Stimulated activated CD4-positive, alpha-beta T cell treated with anti-CD3 and anti-CD28 coated beads, Interleukin-2, amount 100 ng/mL, for 4 hours (primary cell): ENCODE measurements around the gene BCAM.
"Not testable (repeated sequence)": the region's sequence is repeated elsewhere in the genome, so short reads cannot be mapped to it uniquely, and the experiment has no call there.

ENCODE experiments used
- DNase-seq: peaks from one replicate; pipeline ENCODE4 v3.0.0-alpha.2; 2020; ENCODE audit warnings: low read depth

Gene BCAM

DNA sequence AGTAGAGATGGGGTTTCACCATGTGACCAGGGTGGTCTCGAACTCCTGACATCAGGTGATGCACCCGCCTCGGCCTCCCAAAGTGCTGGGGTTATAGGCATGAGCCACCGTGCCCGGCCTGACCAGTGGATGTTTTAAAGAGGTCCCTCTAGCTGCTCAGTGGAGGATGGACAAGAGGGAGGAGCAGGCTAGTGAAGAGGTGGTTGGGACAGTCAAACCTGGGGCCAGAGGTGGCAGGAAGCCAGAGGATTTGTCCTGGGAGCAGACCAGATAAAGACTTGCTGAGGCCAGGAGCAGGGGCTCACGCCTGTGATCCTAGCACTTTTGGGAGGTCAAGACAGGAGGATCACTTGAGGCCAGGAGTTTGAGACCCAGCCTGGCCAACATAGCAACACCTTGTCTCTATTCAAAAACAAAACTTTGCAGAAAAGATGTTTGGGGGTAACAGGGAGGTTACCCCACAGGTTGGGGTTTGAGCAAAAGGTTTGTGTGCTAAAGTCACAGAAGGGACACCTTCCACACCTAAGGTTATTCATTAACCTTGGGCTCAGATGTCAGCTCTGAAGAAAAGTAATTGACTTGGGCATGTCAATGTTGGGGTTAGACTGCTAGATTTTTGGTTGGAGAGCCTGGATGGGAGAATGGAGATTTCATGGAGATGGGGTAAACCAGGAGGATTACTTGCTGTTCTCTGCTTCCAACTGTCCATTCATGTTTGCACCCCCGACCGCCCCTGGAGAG, 9.0 kb downstream of the BCAM start:
- DNase-seq = no peak

DNA sequence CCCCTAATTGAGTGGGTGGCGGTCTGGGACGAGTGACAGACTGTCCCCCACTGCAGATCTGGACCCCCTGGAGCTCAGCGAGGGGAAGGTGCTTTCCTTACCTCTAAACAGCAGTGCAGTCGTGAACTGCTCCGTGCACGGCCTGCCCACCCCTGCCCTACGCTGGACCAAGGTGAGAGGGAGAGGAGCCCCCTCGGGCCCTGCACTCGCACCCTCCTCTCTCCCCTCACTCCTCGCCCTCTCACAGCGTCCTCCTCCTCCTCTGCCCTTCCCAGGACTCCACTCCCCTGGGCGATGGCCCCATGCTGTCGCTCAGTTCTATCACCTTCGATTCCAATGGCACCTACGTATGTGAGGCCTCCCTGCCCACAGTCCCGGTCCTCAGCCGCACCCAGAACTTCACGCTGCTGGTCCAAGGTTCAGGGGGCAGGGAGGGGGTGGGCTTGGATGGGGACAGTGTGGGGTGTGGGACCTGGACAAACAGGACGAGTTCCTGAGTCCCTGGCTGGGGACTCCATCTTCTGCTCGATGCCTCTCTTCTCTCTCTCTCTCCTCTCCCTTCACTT, 9.6 kb downstream of the BCAM start:
- no peak for DNase-seq

DNA sequence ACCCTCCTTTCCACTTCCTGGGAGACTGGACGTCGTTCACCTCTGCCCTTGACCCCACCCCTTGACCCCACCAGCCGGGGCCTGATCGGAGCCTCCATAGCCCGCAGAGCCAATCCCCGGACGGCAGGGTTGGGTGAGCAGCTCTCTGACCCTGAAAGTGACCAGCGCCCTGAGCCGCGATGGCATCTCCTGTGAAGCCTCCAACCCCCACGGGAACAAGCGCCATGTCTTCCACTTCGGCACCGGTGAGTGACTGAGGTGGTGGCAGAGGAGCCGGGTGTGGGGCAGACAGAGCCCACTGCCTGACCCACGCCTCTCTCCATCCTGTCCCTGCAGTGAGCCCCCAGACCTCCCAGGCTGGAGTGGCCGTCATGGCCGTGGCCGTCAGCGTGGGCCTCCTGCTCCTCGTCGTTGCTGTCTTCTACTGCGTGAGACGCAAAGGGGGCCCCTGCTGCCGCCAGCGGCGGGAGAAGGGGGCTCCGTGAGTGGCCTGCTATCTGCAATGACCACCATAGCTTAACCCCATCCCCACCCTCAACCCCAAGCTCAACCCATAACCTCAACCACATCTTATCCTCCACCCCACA, 10.4 kb downstream of the BCAM start:
- DNase-seq = no peak

DNA sequence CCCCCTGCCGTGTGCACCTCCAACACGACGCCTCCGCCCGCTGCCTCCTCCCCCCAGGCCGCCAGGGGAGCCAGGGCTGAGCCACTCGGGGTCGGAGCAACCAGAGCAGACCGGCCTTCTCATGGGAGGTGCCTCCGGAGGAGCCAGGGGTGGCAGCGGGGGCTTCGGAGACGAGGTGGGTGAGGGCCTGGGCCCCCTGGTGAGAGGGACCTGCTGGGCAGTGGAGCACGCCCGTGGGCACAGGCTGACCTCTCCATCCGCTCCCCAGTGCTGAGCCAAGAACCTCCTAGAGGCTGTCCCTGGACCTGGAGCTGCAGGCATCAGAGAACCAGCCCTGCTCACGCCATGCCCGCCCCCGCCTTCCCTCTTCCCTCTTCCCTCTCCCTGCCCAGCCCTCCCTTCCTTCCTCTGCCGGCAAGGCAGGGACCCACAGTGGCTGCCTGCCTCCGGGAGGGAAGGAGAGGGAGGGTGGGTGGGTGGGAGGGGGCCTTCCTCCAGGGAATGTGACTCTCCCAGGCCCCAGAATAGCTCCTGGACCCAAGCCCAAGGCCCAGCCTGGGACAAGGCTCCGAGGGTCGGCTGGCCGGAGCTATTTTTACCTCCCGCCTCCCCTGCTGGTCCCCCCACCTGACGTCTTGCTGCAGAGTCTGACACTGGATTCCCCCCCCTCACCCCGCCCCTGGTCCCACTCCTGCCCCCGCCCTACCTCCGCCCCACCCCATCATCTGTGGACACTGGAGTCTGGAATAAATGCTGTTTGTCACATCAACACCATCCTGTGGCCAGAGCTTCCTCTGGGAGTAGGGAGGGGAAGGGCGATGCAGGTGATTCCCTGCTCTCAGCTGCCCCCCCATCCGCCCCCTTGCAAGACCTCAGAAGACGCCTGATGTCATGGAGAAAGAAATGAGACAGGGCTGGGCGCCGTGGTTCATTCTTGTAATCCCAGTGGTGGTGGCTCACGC, 12.0 kb downstream of the BCAM start:
- no peak for DNase-seq

DNA sequence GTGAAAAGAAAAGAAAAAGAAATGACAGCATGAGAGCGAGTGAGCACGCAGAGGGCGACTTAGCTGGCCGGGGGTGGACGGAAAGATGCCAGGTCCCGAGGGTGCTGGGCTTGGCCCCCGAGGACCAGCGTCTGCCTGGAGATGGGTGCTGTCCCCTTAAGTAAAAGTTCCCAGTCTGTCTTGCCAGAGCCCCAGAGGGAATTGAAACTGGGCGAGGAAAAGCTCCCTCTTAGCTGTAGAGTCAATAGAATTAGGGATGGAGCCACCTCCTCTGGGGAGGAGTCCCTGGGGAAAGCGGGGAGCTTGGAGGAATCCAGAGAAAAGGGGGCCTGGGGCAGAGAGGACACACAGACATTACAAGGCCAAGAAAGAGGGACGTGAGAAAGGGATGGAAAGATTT, 13.3 kb downstream of the BCAM start:
- DNase-seq = no peak

DNA sequence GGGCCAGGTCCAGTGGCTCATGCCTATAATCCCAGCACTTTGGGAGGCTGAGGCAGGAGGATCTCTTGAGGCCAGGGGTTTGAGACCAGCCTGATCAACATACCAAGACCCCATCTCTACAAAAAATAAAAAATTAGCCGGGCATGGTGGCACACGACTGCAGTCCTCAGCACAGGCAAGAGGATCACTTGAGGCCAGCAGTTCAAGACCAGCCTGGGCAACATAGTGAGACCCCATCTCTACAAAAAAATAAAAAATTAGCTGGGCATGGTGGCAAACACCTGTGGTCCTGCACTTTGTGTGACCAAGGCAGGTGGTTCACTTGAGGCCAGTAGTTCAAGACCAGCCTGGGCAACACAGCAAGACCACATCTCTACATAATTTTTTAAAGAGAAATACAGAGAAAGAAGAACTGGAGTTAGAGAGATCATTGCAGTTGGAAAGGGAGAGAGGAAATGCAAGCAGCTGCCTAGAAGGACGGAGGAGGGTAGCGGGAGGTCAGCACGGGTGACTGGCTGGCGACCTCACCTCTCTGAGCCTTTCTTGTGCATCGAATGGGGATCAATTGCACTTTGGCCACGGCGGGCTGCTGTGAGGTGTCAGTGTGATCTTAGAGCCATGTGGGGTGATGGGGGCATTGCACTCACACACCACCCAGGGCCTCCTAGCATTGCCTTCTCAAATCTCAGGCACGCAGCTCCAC, 13.9 kb downstream of the BCAM start:
- no peak for DNase-seq

DNA sequence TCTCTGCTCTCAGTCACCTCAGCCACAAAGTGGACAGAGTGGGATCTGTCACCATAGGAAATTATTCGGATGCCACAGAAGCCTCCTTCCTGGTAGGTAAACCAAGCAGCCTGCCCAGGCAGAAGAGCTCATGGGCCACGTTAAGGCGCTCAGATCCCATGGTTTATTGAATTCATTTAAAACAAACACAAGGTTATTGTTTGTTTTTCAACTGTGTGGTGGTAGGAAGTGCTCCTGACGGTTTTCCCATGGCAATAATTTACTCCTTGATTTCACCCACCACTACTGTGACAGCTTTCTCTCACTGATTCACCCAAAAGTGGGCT, 14.4 kb downstream of the BCAM start:
- no peak for DNase-seq

DNA sequence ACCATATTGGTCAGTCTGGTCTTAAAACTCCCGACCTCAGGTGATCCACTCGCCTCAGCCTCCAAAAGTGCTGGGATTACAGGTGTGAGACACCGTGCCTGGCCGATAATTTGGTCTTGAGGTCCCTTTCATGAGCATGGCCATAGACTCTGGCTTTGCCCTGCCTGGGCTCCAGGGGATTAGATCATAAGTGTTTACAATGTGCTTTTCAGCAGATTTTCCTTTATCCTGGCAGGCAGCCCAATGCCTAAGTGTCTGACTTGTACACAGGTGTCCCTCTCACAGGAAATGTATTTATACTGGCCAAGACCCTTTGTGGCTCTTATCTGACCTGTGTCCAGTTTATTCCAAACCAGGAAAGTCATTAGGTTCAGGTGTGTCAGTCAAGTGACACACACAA, 15.9 kb downstream of the BCAM start:
- no peak for DNase-seq

DNA sequence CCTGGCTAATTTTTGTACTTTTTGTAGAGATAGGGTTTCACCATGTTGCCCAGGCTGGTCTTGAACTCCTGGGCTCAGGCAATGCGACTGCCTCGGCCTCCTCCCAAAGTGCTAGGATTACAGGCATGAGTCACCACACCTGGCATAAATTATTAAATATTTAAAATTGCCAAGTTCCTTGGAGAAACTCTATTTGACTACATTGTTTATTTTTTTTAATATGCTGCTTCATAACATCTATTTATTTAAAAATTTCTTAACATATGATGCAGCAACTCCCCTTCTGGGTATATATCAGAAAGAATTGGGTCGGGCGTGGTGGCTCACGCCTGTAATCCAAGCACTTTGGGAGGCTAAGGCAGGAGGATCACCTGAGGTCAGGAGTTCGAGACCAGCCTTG, 24.0 kb downstream of the BCAM start:
- not testable (repeated sequence) for DNase-seq

DNA sequence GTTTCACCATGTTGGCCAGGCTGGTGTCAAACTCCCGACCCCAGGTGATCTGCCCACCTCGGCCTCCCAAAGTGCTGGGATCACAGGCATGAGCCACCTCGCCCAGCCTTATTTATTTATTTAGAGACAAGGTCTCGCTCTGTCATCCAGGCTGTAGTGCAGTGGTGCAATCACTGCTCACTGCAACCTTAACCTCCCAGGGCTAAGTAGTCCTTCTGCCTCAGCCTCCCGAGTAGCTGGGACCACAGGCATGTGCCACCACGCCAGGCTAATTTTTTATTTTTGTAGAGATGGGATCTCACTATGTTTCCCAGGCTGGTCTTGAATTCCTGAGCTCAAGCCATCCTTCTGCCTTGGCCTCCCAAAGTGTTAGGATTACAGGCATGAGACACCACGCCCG, 25.5 kb downstream of the BCAM start:
- not testable (repeated sequence) for DNase-seq

DNA sequence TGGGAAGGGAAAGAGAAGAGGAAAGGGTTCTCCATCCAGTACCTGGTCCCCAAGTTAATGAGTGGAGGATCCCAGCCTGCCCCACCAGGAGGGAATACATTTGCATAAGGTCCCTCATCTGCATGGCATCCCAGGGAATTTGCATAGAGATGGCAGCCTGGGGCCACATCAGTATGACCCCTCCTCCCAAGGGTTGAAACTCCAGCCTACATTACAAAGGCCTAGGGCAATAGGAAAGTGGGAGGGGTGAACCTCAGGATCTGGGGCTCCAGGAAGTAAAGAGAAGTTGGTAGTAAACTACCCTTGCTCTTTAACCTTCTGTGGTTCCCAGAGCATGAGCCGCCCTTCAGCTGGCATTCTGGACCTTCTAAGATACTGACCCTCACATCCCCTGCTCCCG, 30.4 kb downstream of the BCAM start:
- no peak for DNase-seq

DNA sequence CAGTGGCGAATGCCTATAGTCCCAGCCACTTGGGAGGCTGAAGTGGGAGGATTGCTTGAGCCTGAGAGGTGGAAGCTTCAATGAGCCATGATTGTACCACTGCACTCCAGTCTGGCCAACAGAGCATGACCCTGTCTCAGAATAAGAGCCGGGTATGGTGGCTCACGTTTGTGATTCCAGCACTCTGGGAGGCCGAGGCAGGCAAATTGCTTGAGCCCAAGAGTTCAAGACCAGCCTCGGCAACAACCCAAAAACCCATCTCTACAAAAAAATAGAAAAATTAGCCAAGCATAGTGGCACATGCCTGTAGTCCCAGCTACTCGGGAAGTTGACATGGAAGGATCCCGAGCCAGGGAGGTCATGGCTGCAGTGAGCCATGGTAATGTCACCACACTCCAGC, 31.9 kb downstream of the BCAM start:
- no peak for DNase-seq

DNA sequence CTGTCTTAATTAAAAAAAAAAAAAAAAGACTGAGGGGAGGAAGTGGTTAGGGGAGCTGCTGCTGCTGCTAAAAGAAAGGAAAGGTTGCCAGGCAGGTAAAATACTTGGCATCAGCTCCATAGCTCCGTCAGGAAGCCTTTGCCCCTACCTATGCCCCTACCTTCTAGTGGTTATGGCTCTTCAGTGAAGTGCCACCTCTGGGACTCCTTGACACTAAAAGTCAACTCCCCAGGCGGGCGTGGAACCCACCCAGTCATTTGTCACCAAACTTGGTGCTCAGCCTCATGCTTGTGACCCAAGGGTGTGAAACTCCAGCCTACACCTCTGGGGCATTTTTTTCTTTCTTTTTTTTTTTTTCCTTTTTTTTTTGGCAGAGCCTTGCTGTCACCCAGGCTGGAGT, 32.3 kb downstream of the BCAM start:
- DNase-seq = no peak

DNA sequence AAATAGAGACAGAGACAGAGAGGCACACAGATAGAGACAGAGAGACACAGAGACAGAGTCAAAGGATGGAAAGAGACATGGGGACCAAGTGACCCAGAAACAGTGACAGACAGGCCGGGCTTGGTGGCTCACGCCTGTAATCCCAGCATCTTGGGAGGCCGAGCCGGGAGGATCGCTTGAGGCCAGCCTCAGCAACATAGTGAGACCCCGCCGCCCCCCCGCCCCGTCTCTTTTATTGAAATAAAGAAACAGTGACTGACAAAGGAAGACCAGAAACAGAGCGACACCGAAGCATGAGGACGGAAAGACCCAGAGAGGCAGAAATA, 36.3 kb downstream of the BCAM start:
- DNase-seq = no peak

DNA sequence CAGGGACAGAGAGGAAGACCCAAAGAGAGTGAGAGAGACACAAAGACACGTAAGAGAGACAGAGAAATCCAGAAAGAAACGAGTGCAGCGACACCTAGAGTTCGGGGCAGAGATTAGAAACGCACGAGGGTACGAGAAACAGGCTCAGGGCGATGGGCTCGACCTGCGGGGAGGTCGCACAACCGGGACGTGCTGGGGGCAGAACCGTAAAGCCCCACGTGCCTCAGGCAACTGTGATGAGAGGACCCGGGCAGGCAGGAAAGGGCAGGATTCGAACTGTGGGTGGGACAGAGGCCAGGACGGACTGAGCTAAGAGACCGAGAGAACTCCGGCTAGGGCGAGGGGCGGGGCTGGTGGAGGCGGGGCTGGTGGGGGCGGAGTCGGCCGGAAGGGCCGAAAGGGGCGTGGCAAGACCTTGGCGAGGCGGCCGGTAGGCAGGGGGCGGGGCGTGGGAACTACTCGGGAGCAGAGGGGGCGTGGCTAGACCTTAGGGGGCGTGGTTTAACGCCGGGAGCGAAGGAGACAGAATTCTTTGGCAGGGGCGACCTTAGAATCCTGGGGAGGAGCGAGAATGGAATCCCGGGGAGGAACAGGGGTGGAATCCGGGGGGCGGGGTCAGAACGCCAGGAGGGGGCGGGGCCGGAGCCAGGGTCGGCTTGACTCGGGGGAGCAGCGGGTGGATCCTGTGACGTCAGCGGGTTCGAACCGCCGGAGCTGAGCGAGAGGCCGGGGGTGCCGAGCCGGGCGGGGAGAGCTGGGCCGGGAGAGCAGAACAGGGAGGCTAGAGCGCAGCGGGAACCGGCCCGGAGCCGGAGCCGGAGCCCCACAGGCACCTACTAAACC, 36.9 kb downstream of the BCAM start, which contains the start of gene NECTIN2:
Gene NECTIN2 (plus strand): TSS at position 686 of the 843 bp plus-strand sequence. CDS start 229 bp downstream, outside the sequence.
- DNase-seq = peak; percentile 63

DNA sequence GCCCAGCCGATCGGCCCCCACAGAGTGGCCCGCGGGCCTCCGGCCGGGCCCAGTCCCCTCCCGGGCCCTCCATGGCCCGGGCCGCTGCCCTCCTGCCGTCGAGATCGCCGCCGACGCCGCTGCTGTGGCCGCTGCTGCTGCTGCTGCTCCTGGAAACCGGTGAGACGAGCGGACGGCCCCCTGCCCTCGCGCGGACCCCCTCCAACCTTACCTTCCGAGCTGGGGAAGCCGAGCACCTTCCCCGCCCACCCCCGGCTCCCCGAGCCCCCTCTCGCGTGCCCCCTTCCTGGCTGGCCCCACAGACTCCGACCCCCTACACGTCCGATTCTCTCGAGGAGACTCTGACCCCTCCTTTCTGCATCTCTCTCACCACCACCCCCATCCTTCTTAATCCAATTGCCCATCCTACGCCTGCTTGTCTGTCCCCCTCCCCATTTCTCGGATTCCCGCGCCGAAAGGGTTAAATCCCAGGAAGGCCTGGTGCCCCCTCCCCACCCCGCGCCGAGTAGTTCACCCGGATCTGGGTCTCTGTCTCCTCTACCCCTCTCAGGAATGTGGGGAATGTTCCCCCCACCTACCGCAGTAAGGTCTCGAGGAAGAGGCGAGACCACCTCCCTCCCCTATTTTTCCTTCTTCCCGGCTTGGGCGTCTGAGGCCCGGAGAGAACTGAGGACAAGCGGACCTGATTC, 37.7 kb downstream of the BCAM start:
- no peak for DNase-seq

DNA sequence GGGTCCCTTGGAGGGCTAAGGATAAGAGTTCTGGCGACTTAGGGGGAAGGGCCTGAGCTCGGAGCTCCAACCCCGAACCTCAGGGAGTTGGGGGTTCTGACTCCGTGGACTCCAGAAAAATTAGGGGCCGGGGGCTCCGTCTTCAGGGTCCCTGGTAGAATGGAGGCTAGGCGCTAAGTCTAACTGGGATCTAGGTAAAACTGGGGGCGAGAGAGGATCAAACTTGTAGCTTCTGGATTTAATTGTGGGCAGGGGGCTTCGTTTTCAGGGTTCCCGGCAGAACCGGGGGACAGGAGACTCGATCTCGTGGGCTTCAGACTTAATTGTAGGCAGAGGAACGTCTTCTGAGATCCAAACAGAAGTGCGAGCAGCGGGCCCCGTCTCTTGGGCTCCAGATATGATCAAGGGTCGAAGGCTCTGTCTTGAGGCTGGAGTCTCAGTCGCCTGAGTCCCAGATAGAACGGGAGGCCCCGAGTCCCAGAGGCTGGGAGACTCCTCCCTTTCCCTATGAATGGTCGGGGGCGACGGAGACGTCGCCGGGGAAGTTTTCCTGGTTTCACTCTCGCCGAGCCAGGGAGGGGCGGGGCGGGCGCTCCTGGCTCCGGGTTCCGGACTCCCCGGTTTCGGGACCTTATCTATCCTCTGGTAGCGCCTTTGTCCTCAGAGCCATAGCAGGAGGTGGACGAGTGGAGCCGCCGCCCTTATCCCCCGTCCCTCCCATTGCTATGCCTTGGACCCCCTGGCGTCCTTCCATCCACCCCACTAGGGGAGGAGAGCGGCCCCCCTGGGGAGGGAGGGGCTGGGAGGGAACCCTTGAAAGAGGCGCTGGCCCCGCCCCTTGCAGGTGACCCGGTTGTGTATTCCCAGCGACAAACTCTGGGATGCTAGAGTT, 38.5 kb downstream of the BCAM start:
- no peak for DNase-seq

DNA sequence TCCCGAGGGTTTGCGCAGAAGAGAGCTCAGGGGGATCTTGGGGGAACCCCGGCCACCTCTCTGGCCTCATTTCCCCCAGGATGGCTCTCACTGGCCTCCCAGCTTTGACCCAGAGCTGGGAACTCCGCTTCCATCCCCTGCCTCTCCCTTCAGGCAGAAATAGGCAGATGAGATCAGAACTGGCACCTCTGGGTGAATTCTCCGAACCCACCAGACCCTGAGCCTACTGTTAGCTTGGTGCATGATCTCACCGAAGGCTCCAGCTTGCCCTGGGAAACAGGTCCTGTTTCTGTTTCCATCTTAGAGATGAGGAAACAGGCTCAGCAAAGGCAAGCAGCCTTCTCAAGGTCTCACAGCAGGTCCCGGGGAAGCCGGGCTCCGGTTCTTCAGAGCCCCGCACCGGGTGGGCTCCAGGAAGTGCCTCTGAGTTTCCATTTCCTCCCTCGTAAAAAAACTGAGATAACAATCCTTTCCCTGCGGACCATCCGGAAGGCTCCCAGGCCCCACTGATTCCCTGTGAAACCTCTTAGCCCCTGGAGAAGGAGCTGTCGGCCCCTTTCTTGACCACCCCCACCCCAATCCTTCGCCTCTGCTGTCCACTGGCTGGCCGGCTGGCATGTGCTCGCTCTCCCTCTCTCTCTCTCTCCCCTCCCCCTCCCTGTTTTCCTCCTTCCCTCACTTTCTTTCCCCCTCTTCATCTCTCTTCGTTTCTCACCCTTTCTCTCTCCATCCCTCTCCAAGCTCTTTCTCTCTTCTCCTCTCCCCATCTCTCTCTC, 39.3 kb downstream of the BCAM start:
- no peak for DNase-seq
